Activated naive CD4-positive, alpha-beta T cell treated with anti-CD3 and anti-CD28 coated beads, Interleukin-2, amount 10 ng/mL, durations not matched to agents 7 days and 5 days (primary cell): ENCODE data around the gene ASTN2.

ENCODE experiments used
- CTCF ChIA-PET: fragments of 350-600 bp; sonication (Branson Sonifier 250); formaldehyde crosslinking; loops from one replicate; lab custom pipeline; 2021; ENCODE audit warnings: antibody characterized with exemption; lab: Charles Lee
- DNase-seq: peaks from one replicate; pipeline ENCODE4 v3.0.0-alpha.2; 2020
- H3K27ac Mint-ChIP-seq: one replicate; pipeline ENCODE4 v1.8.0; 2021; ENCODE audit warnings: mild to moderate bottlenecking, moderate library complexity, mixed read lengths
- H3K27me3 Mint-ChIP-seq: one replicate; pipeline ENCODE4 v1.8.0; 2021; ENCODE audit warnings: mild to moderate bottlenecking, mixed read lengths
- H3K36me3 Mint-ChIP-seq: one replicate; pipeline ENCODE4 v1.8.0; 2021; ENCODE audit warnings: mixed read lengths
- H3K4me1 Mint-ChIP-seq: one replicate; pipeline ENCODE4 v1.8.0; 2021; ENCODE audit warnings: mixed read lengths
- H3K4me3 Mint-ChIP-seq: one replicate; pipeline ENCODE4 v1.8.0; 2021; ENCODE audit warnings: mild to moderate bottlenecking, moderate library complexity, mixed read lengths
- H3K9me3 Mint-ChIP-seq: one replicate; pipeline ENCODE4 v1.8.0; 2021; ENCODE audit warnings: mixed read lengths

The ASTN2 gene

GRCh38 chr9:116888066-116888465, 526.8 kb downstream of the ASTN2 start:
- CTCF ChIA-PET = no interaction called here
- no peak overlapping the region for H3K4me3 Mint-ChIP-seq
- H3K36me3 Mint-ChIP-seq = no peaks in the 10 kb centered on the region
- H3K27ac Mint-ChIP-seq = no peak overlapping the region
- H3K27me3 Mint-ChIP-seq = no peaks in the 10 kb centered on the region
- H3K4me1 Mint-ChIP-seq = no peaks in the 10 kb centered on the region
- H3K9me3 Mint-ChIP-seq = no peaks in the 10 kb centered on the region
- DNase-seq = no peak

GRCh38 chr9:116883676-116884075, 531.2 kb downstream of the ASTN2 start:
- Mint-ChIP-seq H3K27me3 (no peaks in the 10 kb centered on the region), H3K9me3 (peaks cover 2% of the 10 kb centered on the region), H3K4me1 (no peaks in the 10 kb centered on the region), H3K36me3 (no peaks in the 10 kb centered on the region), H3K4me3 (no peak overlapping the region), H3K27ac (no peak overlapping the region)
- DNase-seq = no peak
- CTCF ChIA-PET = no interaction called here

GRCh38 chr9:116877072-116877471, 537.8 kb downstream of the ASTN2 start:
- H3K4me1 Mint-ChIP-seq = no peaks in the 10 kb centered on the region
- no peak for DNase-seq
- H3K9me3 Mint-ChIP-seq = peaks cover 17% of the 10 kb centered on the region
- H3K4me3 Mint-ChIP-seq = no peak overlapping the region
- no peaks in the 10 kb centered on the region for H3K36me3 Mint-ChIP-seq
- H3K27me3 Mint-ChIP-seq = no peaks in the 10 kb centered on the region
- CTCF ChIA-PET = no interaction called here
- no peak overlapping the region for H3K27ac Mint-ChIP-seq

GRCh38 chr9:116875576-116875975, 539.3 kb downstream of the ASTN2 start:
- Mint-ChIP-seq H3K4me3 (no peak overlapping the region), H3K27me3 (no peaks in the 10 kb centered on the region), H3K4me1 (no peaks in the 10 kb centered on the region), H3K9me3 (peaks cover 17% of the 10 kb centered on the region), H3K36me3 (no peaks in the 10 kb centered on the region), H3K27ac (no peak overlapping the region)
- CTCF ChIA-PET = interaction anchor here (0.7 kb wide), 1 partner anchor 14 kb away, joined by 3 read pairs; no protein-coding TSS in a partner anchor
- no peak for DNase-seq

- DNase-seq = no peak
- Mint-ChIP-seq H3K4me3 (no peak overlapping the region), H3K36me3 (no peaks in the 10 kb centered on the region), H3K4me1 (no peaks in the 10 kb centered on the region), H3K27ac (no peak overlapping the region), H3K9me3 (peaks cover 17% of the 10 kb centered on the region), H3K27me3 (no peaks in the 10 kb centered on the region)
- CTCF ChIA-PET = no interaction called here
Observed at GRCh38 chr9:116873937-116874914, 540.6 kb downstream of the ASTN2 start.

- CTCF ChIA-PET = no interaction called here
- no peaks in the 10 kb centered on the region for H3K4me1 Mint-ChIP-seq
- no peak overlapping the region for H3K4me3 Mint-ChIP-seq
- H3K27me3 Mint-ChIP-seq = no peaks in the 10 kb centered on the region
- no peak for DNase-seq
- H3K27ac Mint-ChIP-seq = no peak overlapping the region
- no peaks in the 10 kb centered on the region for H3K36me3 Mint-ChIP-seq
- H3K9me3 Mint-ChIP-seq = peaks cover 14% of the 10 kb centered on the region
Observed at GRCh38 chr9:116873491-116873890, 541.4 kb downstream of the ASTN2 start.

- no peak for DNase-seq
- Mint-ChIP-seq H3K36me3 (no peaks in the 10 kb centered on the region), H3K27ac (peak overlapping the region; percentile 28), H3K4me1 (no peaks in the 10 kb centered on the region), H3K4me3 (no peak overlapping the region), H3K9me3 (no peaks in the 10 kb centered on the region), H3K27me3 (no peaks in the 10 kb centered on the region)
- CTCF ChIA-PET = no interaction called here
Observed at GRCh38 chr9:116870566-116870965, 544.3 kb downstream of the ASTN2 start.

GRCh38 chr9:116868201-116868600, 546.7 kb downstream of the ASTN2 start:
- Mint-ChIP-seq H3K4me1 (no peaks in the 10 kb centered on the region), H3K27me3 (no peaks in the 10 kb centered on the region), H3K9me3 (no peaks in the 10 kb centered on the region), H3K36me3 (no peaks in the 10 kb centered on the region), H3K27ac (no peak overlapping the region), H3K4me3 (no peak overlapping the region)
- CTCF ChIA-PET = no interaction called here
- DNase-seq = no peak

- Mint-ChIP-seq H3K4me3 (no peak overlapping the region), H3K9me3 (no peaks in the 10 kb centered on the region), H3K27ac (no peak overlapping the region), H3K36me3 (no peaks in the 10 kb centered on the region), H3K27me3 (no peaks in the 10 kb centered on the region), H3K4me1 (no peaks in the 10 kb centered on the region)
- CTCF ChIA-PET = interaction anchor here (0.7 to 5.4 kb wide), 13 partner anchors 9 to 682 kb away, joined by 3 to 51 read pairs (median 5); no protein-coding TSS in a partner anchor
- no peak for DNase-seq
Observed at GRCh38 chr9:116861321-116861720, 553.5 kb downstream of the ASTN2 start.

GRCh38 chr9:116860509-116861120, 554.2 kb downstream of the ASTN2 start:
- peak; percentile 27 for DNase-seq
- CTCF ChIA-PET = interaction anchor here (0.9 to 5.4 kb wide), 13 partner anchors 9 to 681 kb away, joined by 3 to 51 read pairs (median 4); no protein-coding TSS in a partner anchor
- H3K27me3 Mint-ChIP-seq = no peaks in the 10 kb centered on the region
- no peak overlapping the region for H3K4me3 Mint-ChIP-seq
- H3K36me3 Mint-ChIP-seq = no peaks in the 10 kb centered on the region
- H3K27ac Mint-ChIP-seq = no peak overlapping the region
- no peaks in the 10 kb centered on the region for H3K4me1 Mint-ChIP-seq
- H3K9me3 Mint-ChIP-seq = no peaks in the 10 kb centered on the region

- no peak for DNase-seq
- Mint-ChIP-seq H3K4me1 (no peaks in the 10 kb centered on the region), H3K27ac (no peak overlapping the region), H3K27me3 (no peaks in the 10 kb centered on the region), H3K36me3 (no peaks in the 10 kb centered on the region), H3K9me3 (no peaks in the 10 kb centered on the region), H3K4me3 (no peak overlapping the region)
- CTCF ChIA-PET = interaction anchor here (1.0 to 5.4 kb wide), 7 partner anchors 13 to 270 kb away, joined by 3 to 51 read pairs (median 6); no protein-coding TSS in a partner anchor
Observed at GRCh38 chr9:116859763-116860162, 555.1 kb downstream of the ASTN2 start.

GRCh38 chr9:116857321-116857720, 557.5 kb downstream of the ASTN2 start:
- DNase-seq = no peak
- H3K27me3 Mint-ChIP-seq = no peaks in the 10 kb centered on the region
- H3K36me3 Mint-ChIP-seq = no peaks in the 10 kb centered on the region
- no peak overlapping the region for H3K4me3 Mint-ChIP-seq
- H3K9me3 Mint-ChIP-seq = no peaks in the 10 kb centered on the region
- H3K4me1 Mint-ChIP-seq = no peaks in the 10 kb centered on the region
- H3K27ac Mint-ChIP-seq = no peak overlapping the region
- CTCF ChIA-PET = no interaction called here

- CTCF ChIA-PET = no interaction called here
- Mint-ChIP-seq H3K4me3 (no peak overlapping the region), H3K36me3 (no peaks in the 10 kb centered on the region), H3K9me3 (no peaks in the 10 kb centered on the region), H3K27ac (no peak overlapping the region), H3K4me1 (no peaks in the 10 kb centered on the region), H3K27me3 (no peaks in the 10 kb centered on the region)
- no peak for DNase-seq
Observed at GRCh38 chr9:116855881-116856662, 558.8 kb downstream of the ASTN2 start.

GRCh38 chr9:116849721-116850120, 565.1 kb downstream of the ASTN2 start:
- CTCF ChIA-PET = no interaction called here
- Mint-ChIP-seq H3K4me1 (no peaks in the 10 kb centered on the region), H3K36me3 (no peaks in the 10 kb centered on the region), H3K4me3 (no peak overlapping the region), H3K27me3 (no peaks in the 10 kb centered on the region), H3K27ac (no peak overlapping the region), H3K9me3 (no peaks in the 10 kb centered on the region)
- no peak for DNase-seq
